ENCODE measurements around the gene ZNF709. TPM values are rescaled to one million over a fixed set of nuclear protein-coding genes. Genes with fewer than 3 reads are reported as not detected.
"Not testable (repeated sequence)": the region's sequence is repeated elsewhere in the genome, so short reads cannot be mapped to it uniquely, and the experiment has no call there.

The ZNF709 gene
- total RNA-seq, 1 donor = 3.0 TPM

DNA sequence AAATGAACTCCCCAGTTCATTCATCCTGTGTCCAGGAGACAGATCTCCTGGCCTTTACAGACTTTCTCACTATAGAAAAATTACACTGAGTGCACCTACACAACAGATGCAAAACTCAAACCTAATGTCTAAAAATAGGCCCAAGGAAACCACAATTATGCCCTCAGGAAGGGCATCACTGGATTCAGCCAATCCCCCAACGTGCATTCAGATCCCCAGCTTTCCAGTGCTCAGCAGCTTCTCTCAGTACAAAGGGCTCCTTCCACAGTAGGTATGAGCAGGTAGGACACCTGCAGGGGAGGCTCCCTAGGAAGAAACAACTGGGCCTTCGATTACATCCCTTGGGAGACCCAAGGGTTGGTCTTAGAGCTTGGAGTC, 2.1 kb downstream of the ZNF709 start:
- no peak overlapping the region for H3K4me3 ChIP-seq (ENCODE audit: low read depth, low read length)
- DNase-seq (ENCODE audit: low read depth) = no peak
- TF ChIP-seq, protein P1, sequence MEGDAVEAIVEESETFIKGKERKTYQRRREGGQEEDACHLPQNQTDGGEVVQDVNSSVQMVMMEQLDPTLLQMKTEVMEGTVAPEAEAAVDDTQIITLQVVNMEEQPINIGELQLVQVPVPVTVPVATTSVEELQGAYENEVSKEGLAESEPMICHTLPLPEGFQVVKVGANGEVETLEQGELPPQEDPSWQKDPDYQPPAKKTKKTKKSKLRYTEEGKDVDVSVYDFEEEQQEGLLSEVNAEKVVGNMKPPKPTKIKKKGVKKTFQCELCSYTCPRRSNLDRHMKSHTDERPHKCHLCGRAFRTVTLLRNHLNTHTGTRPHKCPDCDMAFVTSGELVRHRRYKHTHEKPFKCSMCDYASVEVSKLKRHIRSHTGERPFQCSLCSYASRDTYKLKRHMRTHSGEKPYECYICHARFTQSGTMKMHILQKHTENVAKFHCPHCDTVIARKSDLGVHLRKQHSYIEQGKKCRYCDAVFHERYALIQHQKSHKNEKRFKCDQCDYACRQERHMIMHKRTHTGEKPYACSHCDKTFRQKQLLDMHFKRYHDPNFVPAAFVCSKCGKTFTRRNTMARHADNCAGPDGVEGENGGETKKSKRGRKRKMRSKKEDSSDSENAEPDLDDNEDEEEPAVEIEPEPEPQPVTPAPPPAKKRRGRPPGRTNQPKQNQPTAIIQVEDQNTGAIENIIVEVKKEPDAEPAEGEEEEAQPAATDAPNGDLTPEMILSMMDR (IDR thresholded peaks at IDR 0.05; ENCODE audit: insufficient read depth, low read depth, low read length) = no peak

DNA sequence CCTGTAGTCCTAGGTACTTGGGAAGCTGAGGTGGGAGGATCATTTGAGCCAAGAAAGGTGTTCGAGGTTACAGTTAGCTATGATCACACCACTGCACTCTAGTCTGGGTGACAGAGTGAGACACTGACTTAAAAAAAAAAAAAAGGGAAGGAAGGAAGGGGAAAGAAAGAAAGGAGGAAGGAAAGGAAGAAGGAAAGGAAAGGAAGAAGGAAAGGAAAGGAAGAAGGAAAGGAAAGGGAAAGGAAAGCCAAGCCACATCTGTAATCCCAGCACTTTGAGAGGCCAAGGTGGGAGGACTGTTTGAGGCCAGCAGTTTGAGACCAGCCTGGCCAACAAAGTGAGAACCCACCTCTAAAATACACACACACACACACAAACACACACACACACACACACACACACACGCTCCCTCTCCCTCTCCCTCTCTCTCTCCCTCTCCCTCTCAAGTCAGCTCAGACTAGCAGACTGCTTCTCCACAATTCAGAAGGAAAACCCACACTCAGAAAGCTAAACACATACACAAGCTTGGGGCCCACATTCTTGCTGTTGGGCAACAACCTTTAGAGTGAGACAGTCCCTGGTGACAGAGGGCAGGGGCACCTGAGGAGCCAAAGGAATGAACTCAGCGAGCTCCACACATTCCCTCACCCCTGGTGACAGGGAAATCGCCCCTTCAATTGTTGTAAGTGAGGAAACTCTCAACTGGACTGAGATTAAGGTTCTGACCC, 2.7 kb downstream of the ZNF709 start:
- TF ChIP-seq, protein P1 (IDR thresholded peaks at IDR 0.05; ENCODE audit: insufficient read depth, low read depth, low read length) = no peak
- DNase-seq (ENCODE audit: low read depth) = no peak
- no peak overlapping the region for H3K4me3 ChIP-seq (ENCODE audit: low read depth, low read length)

DNA sequence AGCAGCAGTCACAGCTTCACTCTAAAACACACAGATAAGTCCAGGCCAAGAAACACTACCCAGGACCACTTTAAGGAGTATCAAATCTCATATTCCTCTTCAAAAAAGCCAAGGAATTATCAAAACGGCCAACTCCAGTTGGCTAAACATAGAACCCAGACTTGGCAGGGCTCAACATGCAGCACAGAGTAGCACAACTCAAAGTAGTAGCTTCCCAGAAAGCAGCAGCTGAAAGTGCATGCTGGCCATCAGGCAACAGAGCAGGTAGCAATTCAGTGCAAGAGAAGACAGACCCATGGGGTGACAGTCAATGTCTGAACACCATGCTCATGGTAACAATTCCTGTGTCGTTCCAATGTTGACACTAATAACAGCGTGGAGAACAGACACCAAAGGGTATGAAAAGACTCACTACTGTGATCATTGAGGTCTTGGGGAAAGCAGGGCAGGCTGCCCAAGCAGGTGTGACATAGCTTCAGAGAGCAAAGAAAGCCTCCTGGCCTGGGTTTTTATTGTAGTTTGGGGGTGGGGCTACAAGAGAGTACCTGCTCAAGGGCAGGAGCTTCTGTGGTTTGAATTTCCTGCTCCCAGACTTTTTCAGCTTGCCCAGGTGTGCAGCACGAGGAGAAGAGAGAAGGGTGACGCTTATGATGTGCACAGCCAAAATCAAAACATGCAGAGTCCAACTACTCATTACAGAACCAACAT, 6.2 kb downstream of the ZNF709 start:
- TF ChIP-seq, protein P1 (IDR thresholded peaks at IDR 0.05; ENCODE audit: insufficient read depth, low read depth, low read length) = no peak
- no peak overlapping the region for H3K4me3 ChIP-seq (ENCODE audit: low read depth, low read length)
- no peak for DNase-seq (ENCODE audit: low read depth)

DNA sequence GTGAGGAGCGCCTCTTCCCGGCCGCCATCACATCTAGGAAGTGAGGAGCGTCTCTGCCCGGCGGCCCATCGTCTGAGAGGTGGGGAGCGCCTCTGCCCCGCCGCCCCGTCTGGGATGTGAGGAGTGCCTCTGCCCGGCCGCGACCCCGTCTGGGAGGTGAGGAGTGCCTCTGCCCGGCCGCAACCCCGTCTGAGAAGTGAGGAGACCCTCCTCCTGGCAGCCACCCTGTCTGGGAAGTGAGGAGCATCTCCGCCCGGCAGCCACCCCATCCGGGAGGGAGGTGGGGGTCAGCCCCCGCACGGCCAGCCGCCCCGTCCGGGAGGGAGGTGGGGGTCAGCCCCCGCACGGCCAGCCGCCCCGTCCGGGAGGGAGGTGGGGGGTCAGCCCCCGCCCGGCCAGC, 17.0 kb downstream of the ZNF709 start:
- not testable (repeated sequence) for H3K4me3 ChIP-seq (ENCODE audit: low read depth, low read length); DNase-seq (ENCODE audit: low read depth)

DNA sequence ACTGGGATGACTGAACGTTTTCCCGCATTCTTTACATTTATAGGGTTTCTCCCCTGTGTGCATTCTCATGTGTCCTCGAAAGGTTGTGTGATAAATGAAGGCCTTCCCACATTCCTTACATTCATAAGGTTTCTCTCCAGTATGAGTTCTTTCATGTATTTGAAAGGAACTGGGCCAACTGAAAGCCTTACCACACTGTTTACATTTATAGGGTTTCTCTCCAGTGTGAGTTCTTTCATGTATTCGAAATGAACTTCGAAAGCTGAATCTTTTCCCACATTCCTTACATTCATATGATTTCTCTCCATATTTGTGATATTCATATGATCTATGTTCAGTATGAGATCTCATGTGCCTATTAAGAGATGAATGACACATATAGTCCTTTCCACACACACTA, 19.4 kb downstream of the ZNF709 start:
- DNase-seq (ENCODE audit: low read depth) = no peak
- H3K4me3 ChIP-seq (ENCODE audit: low read depth, low read length) = no peak overlapping the region
- TF ChIP-seq, protein P1 (IDR thresholded peaks at IDR 0.05; ENCODE audit: insufficient read depth, low read depth, low read length) = no peak

DNA sequence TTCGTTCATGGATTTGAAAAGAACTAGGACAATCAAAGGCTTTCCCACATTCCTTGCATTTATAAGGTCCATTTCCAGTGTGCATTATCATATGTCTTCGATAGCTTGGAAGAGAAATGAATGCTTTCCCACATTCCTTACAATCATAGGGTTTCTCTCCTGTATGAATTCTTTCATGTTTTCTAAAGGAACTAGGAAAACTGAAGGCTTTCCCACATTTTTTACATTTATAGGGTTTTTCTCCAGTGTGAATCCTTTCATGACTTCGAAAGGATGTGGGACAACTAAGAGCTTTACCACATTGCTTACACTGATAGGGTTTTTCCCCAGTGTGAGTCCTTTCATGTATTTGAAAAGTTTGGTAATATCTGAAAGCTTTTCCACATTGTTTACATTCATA, 19.8 kb downstream of the ZNF709 start:
- TF ChIP-seq, protein P1 (IDR thresholded peaks at IDR 0.05; ENCODE audit: insufficient read depth, low read depth, low read length) = no peak
- H3K4me3 ChIP-seq (ENCODE audit: low read depth, low read length) = no peak overlapping the region
- DNase-seq (ENCODE audit: low read depth) = no peak

DNA sequence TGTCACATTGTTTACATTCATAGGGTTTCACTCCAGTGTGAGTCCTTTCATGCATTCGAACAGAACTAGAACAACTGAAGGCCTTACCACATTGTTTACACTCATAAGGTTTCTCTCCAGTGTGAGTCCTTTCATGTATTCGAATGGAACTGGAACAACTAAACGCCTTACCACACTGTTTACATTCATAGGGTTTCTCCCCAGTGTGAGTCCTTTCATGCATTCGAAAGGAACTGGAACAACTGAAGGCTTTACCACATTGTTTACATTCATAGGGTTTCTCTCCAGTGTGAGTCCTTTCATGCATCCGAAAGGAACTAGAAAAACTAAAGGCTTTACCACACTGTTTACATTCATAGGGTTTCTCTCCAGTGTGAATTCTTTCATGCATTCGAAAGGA, 20.5 kb downstream of the ZNF709 start:
- not testable (repeated sequence) for DNase-seq (ENCODE audit: low read depth); H3K4me3 ChIP-seq (ENCODE audit: low read depth, low read length)

DNA sequence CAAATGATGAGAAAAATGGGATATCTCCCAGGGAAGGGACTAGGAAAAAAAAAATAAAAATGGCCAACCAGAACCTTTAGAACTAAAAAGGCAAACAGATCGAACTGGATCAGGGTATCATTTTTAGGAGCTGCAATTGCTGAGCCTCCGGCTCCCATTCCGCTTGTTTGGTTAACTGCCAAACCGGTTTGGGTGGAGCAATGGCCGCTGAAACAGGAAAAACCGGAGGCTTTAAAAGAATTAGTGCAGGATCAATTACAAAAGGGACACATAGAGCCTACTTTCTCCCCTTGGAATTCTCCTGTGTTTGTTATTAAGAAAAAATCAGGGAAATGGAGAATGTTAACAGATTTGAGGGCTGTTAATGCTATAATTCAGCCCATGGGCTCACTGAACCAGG, 31.1 kb downstream of the ZNF709 start:
- DNase-seq (ENCODE audit: low read depth) = no peak
- no peak overlapping the region for H3K4me3 ChIP-seq (ENCODE audit: low read depth, low read length)
- TF ChIP-seq, protein P1 (IDR thresholded peaks at IDR 0.05; ENCODE audit: insufficient read depth, low read depth, low read length) = no peak

Data from fibroblast of villous mesenchyme (primary cell).